ENCODE results near the gene NF2.

NF2 gene

GRCh38 chr22:29663180-29663821, 59.9 kb downstream of the NF2 start:
- DNase-seq (ENCODE audit: low read depth, low spot score) = no peak

- DNase-seq (ENCODE audit: low read depth, low spot score) = no peak
These were observed 62.1 kb downstream of the NF2 start for GRCh38 chr22:29665486-29665885.

- no peak for DNase-seq (ENCODE audit: low read depth, low spot score)
These were observed 65.2 kb downstream of the NF2 start for GRCh38 chr22:29668673-29669072.

GRCh38 chr22:29670626-29671025, 67.2 kb downstream of the NF2 start:
- DNase-seq (ENCODE audit: low read depth, low spot score) = no peak

GRCh38 chr22:29673361-29674066, 70.1 kb downstream of the NF2 start:
- DNase-seq (ENCODE audit: low read depth, low spot score) = no peak

- DNase-seq (ENCODE audit: low read depth, low spot score) = no peak
These were observed 70.7 kb downstream of the NF2 start for GRCh38 chr22:29674121-29674520.

- no peak for DNase-seq (ENCODE audit: low read depth, low spot score)
These were observed 75.9 kb downstream of the NF2 start for GRCh38 chr22:29679316-29679715.

- no peak for DNase-seq (ENCODE audit: low read depth, low spot score)
These were observed 80.1 kb downstream of the NF2 start for GRCh38 chr22:29683536-29683935.

GRCh38 chr22:29684244-29684643, 80.8 kb downstream of the NF2 start:
- no peak for DNase-seq (ENCODE audit: low read depth, low spot score)

GRCh38 chr22:29689206-29689879, 85.9 kb downstream of the NF2 start:
- no peak for DNase-seq (ENCODE audit: low read depth, low spot score)

- no peak for DNase-seq (ENCODE audit: low read depth, low spot score)
These were observed 86.4 kb downstream of the NF2 start for GRCh38 chr22:29689880-29690213.

GRCh38 chr22:29690476-29690875, 87.0 kb downstream of the NF2 start:
- no peak for DNase-seq (ENCODE audit: low read depth, low spot score)

GRCh38 chr22:29691636-29692326, 88.3 kb downstream of the NF2 start:
- no peak for DNase-seq (ENCODE audit: low read depth, low spot score)

GRCh38 chr22:29692327-29692640, 88.9 kb downstream of the NF2 start:
- DNase-seq (ENCODE audit: low read depth, low spot score) = no peak

- no peak for DNase-seq (ENCODE audit: low read depth, low spot score)
These were observed 89.7 kb downstream of the NF2 start for GRCh38 chr22:29693161-29693560.

GRCh38 chr22:29693671-29694070, 90.2 kb downstream of the NF2 start:
- no peak for DNase-seq (ENCODE audit: low read depth, low spot score)

GRCh38 chr22:29695129-29695926, 91.9 kb downstream of the NF2 start:
- no peak for DNase-seq (ENCODE audit: low read depth, low spot score)

- DNase-seq (ENCODE audit: low read depth, low spot score) = no peak
These were observed 94.6 kb downstream of the NF2 start for GRCh38 chr22:29697853-29698598.

- DNase-seq (ENCODE audit: low read depth, low spot score) = no peak
These were observed 96.9 kb downstream of the NF2 start for GRCh38 chr22:29700206-29700899.

- DNase-seq (ENCODE audit: low read depth, low spot score) = no peak
These were observed 97.4 kb downstream of the NF2 start for GRCh38 chr22:29700900-29701154.

Measured in activated naive CD8-positive, alpha-beta T cell treated with anti-CD3 and anti-CD28 coated beads, Interleukin-2, amount 50 U/mL, for 16 hours (primary cell).